Measurements from ENCODE around the gene IKZF4. TPM values are rescaled to one million over a fixed set of nuclear protein-coding genes. Genes with fewer than 3 reads are reported as not detected.

The IKZF4 gene
- 1 to 10 TPM; 1.9 to 6.2 (median 3.9) TPM for total RNA-seq

- H3K36me3 ChIP-seq, result no peaks in the 10 kb centered on the region
- TF ChIP-seq POLR2A (IDR thresholded peaks at IDR 0.05) (no peak), POLR2AphosphoS5 (IDR thresholded peaks at IDR 0.05) (no peak), CTCF (IDR thresholded peaks at IDR 0.05) (no peak), EP300 (IDR thresholded peaks at IDR 0.05; ENCODE audit: low read depth) (no peak)
- in situ Hi-C loops (cut with MboI; ENCODE audit: low pct_ligation_motif_present in 1 of 4, low pct_unique_long_range_greater_than_20kb in 1 of 4, low sequenced_read_pairs in 3 of 4), result no loop called here
- whole genome bisulfite sequencing, 2 donors (ENCODE audit: low coverage in 1 of 2), result 40 to 61% methylated on average over 1 to 9 of the region's 10 CpGs
- intact Hi-C loops (cut with DNase I; ENCODE audit: low total_unique reads), result no loop called here
- peaks cover 0 to 20% (median 11%) of the 10 kb centered on the region in 4 donors for H3K4me1 ChIP-seq
- peak within 1 kb of the TSS in 3 of 4 donors; percentile 8 to 32 (median 9) for H3K4me3 ChIP-seq
- no peaks in the 10 kb centered on the region for H3K27me3 ChIP-seq
- no peak for DNase-seq
- peak within 1 kb of the TSS; percentile 60 to 81 (median 70) for H3K27ac ChIP-seq
- no peaks in the 10 kb centered on the region for H3K9me3 ChIP-seq
These were observed at the start of gene IKZF4 for GRCh38 chr12:56020423-56021184. TSS of gene IKZF4 (plus strand) at chr12:56021043. CDS start at chr12:56021494, 451 bp downstream.

GRCh38 chr12:55972042-55972441 lies 48.8 kb upstream of the IKZF4 start:
- Histone ChIP-seq H3K27ac (peak overlapping the region; percentile 93 to 98 (median 94)), H3K27me3 (no peaks in the 10 kb centered on the region), H3K4me3 (no peak overlapping the region), H3K4me1 (peaks cover 4 to 47% (median 28%) of the 10 kb centered on the region in 4 donors), H3K9me3 (no peaks in the 10 kb centered on the region), H3K36me3 (no peaks in the 10 kb centered on the region)
- 50 to 54% methylated on average over 1 to 3 of the region's 3 CpGs for WGBS, 2 donors (ENCODE audit: low coverage in 1 of 2)
- no peak for DNase-seq
- TF ChIP-seq POLR2AphosphoS5 (IDR thresholded peaks at IDR 0.05) (no peak), EP300 (IDR thresholded peaks at IDR 0.05; ENCODE audit: low read depth) (no peak), POLR2A (IDR thresholded peaks at IDR 0.05) (no peak), CTCF (IDR thresholded peaks at IDR 0.05) (no peak)
- in situ Hi-C loops (cut with MboI; ENCODE audit: low pct_ligation_motif_present in 1 of 4, low pct_unique_long_range_greater_than_20kb in 1 of 4, low sequenced_read_pairs in 3 of 4), result no loop called here
- intact Hi-C loops (cut with DNase I; ENCODE audit: low total_unique reads), result no loop called here

GRCh38 chr12:55972456-55972855 lies 48.4 kb upstream of the IKZF4 start:
- no peaks in the 10 kb centered on the region for H3K27me3 ChIP-seq
- peak overlapping the region in 3 of 4 donors; percentile 46 to 72 (median 57) for H3K4me3 ChIP-seq
- no peaks in the 10 kb centered on the region for H3K9me3 ChIP-seq
- 7 to 22% methylated on average over 1 of the region's 1 CpG for WGBS, 2 donors (ENCODE audit: low coverage in 1 of 2)
- in situ Hi-C loops (cut with MboI; ENCODE audit: low pct_ligation_motif_present in 1 of 4, low pct_unique_long_range_greater_than_20kb in 1 of 4, low sequenced_read_pairs in 3 of 4), result no loop called here
- TF ChIP-seq EP300 (IDR thresholded peaks at IDR 0.05; ENCODE audit: low read depth) (no peak), CTCF (IDR thresholded peaks at IDR 0.05) (no peak), POLR2AphosphoS5 (IDR thresholded peaks at IDR 0.05) (no peak), POLR2A (IDR thresholded peaks at IDR 0.05) (no peak)
- intact Hi-C loops (cut with DNase I; ENCODE audit: low total_unique reads), result no loop called here
- peaks cover 8 to 48% (median 28%) of the 10 kb centered on the region in 4 donors for H3K4me1 ChIP-seq
- no peaks in the 10 kb centered on the region for H3K36me3 ChIP-seq
- DNase-seq, result no peak
- peak overlapping the region; percentile 93 to 98 (median 94) for H3K27ac ChIP-seq

GRCh38 chr12:55972911-55973598 lies 47.8 kb upstream of the IKZF4 start:
- Histone ChIP-seq H3K4me3 (peak overlapping the region; percentile 11 to 72 (median 52)), H3K4me1 (peaks cover 8 to 48% (median 29%) of the 10 kb centered on the region in 4 donors), H3K9me3 (no peaks in the 10 kb centered on the region), H3K27ac (peak overlapping the region; percentile 93 to 98 (median 94)), H3K27me3 (no peaks in the 10 kb centered on the region), H3K36me3 (no peaks in the 10 kb centered on the region)
- 0 to 2% methylated on average over 6 to 18 of the region's 18 CpGs for WGBS, 2 donors (ENCODE audit: low coverage in 1 of 2)
- TF ChIP-seq EP300 (IDR thresholded peaks at IDR 0.05; ENCODE audit: low read depth), result no peak
- no peak for TF ChIP-seq CTCF (IDR thresholded peaks at IDR 0.05)
- TF ChIP-seq POLR2AphosphoS5 (IDR thresholded peaks at IDR 0.05), result peak; percentile 88 to 90 (median 90)
- peak; percentile 68 for TF ChIP-seq POLR2A (IDR thresholded peaks at IDR 0.05)
- peak; percentile 18 for DNase-seq
- intact Hi-C loops (cut with DNase I; ENCODE audit: low total_unique reads) (no loop called here), in situ Hi-C loops (cut with MboI; ENCODE audit: low pct_ligation_motif_present in 1 of 4, low pct_unique_long_range_greater_than_20kb in 1 of 4, low sequenced_read_pairs in 3 of 4) (no loop called here)

Measured in transverse colon (tissue), 4 donors.